Panc1 (cell line): ENCODE measurements around the gene PKP4. TPM values are rescaled to one million over a fixed set of nuclear protein-coding genes. Genes with fewer than 3 reads are reported as not detected.

Experiments used
- ATAC-seq: fragments of 200-7000 bp; cut with Tn5 transposase; 2 replicates; pipeline ENCODE4 v1.9.1; 2020; ENCODE audit warnings: mild to moderate bottlenecking, moderate library complexity
- BruUV-seq: library from RNA; stranded (reverse); fragments of 400-500 nt; replicated peaks from 2 replicates; lab custom pipeline; 2021; lab: Mats Ljungman, UMichigan
- CTCF ChIA-PET: fragments of 300-600 bp; sonication (Branson Sonifier 250); formaldehyde crosslinking; loops from one replicate; lab custom pipeline; 2022; ENCODE audit warnings: antibody characterized with exemption; lab: Charles Lee
- POLR2A ChIA-PET: fragments of 300-600 bp; sonication (Branson Sonifier 250); formaldehyde crosslinking; loops from one replicate; lab custom pipeline; 2022; ENCODE audit warnings: antibody characterized with exemption; lab: Charles Lee
- DNase-seq: peaks from one replicate; pipeline ENCODE4 v3.0.0-alpha.2; 2010; ENCODE audit warnings: low read depth, low spot score
- H3K27ac ChIP-seq: 2 replicates; pipeline ENCODE4 v1.5.1; 2011; ENCODE audit warnings: mild to moderate bottlenecking, low read length, inconsistent platforms
- H3K27me3 ChIP-seq: fragments of 200-500 bp; sonication (Bioruptor generic); 2 replicates; pipeline ENCODE4 v1.6.0; 2014; ENCODE audit warnings: low read length, inconsistent platforms; ENCODE audit not compliant: control insufficient read depth, insufficient read depth
- H3K36me3 ChIP-seq: fragments of 200-500 bp; sonication (Bioruptor generic); 2 replicates; pipeline ENCODE4 v1.5.1; 2014; ENCODE audit warnings: inconsistent platforms, mild to moderate bottlenecking, low read length, moderate library complexity; ENCODE audit not compliant: control insufficient read depth, insufficient read depth
- H3K4me1 ChIP-seq: 2 replicates; pipeline ENCODE4 v1.5.1; 2011; ENCODE audit warnings: inconsistent platforms, mild to moderate bottlenecking, low read length, moderate library complexity; ENCODE audit not compliant: control insufficient read depth, insufficient read depth
- H3K4me3 ChIP-seq, 2 experiments: 2 replicates each; pipeline ENCODE4 v1.5.1; 2011 to 2012; ENCODE audit warnings: low read depth in 2 of 2, low read length in 2 of 2, mild to moderate bottlenecking in 2 of 2, inconsistent platforms in 1 of 2, moderate library complexity in 1 of 2
- H3K9me3 ChIP-seq: fragments of 200-500 bp; sonication (Bioruptor generic); 2 replicates; pipeline ENCODE4 v1.5.1; 2014; ENCODE audit warnings: low read depth, mild to moderate bottlenecking, inconsistent platforms, low read length, moderate library complexity; ENCODE audit not compliant: control insufficient read depth, insufficient read depth
- POLR2AphosphoS5 ChIP-seq: IDR thresholded peaks from 2 replicates; pipeline ENCODE4 v1.6.1; 2012; ENCODE audit warnings: mild to moderate bottlenecking, low read depth, low read length, moderate library complexity
- REST ChIP-seq, 2 experiments: IDR thresholded peaks; 2 replicates each; pipeline ENCODE4 v1.6.1; 2011 to 2012; ENCODE audit warnings: low read depth in 2 of 2, control low read depth in 1 of 2, low read length in 1 of 2, mild to moderate bottlenecking in 1 of 2, moderate library complexity in 1 of 2; ENCODE audit not compliant: insufficient read depth in 1 of 2
- SIN3A ChIP-seq: IDR thresholded peaks from 2 replicates; pipeline ENCODE4 v1.6.1; 2012; ENCODE audit warnings: low read depth, mild to moderate bottlenecking, low read length, moderate library complexity, borderline replicate concordance; ENCODE audit not compliant: insufficient read depth
- TCF7L2 ChIP-seq: IDR thresholded peaks from 2 replicates; pipeline ENCODE4 v1.6.1; 2011; ENCODE audit warnings: mild to moderate bottlenecking, low read depth, low read length, inconsistent platforms
- in situ Hi-C: cut with HindIII; loops from 2 replicates; pipeline ENCODE4 v1.10.0; 2016; ENCODE audit warnings: low sequenced_read_pairs, low pct_unique_long_range_greater_than_20kb
- intact Hi-C: fragments of 100-400 bp; cut with micrococcal nuclease; formaldehyde crosslinking; loops from one replicate; pipeline ENCODE4 v1.10.0; 2022; ENCODE audit not compliant: unreplicated experiment
- total RNA-seq: library from RNA; stranded (reverse); gene quantifications from one replicate; pipeline ENCODE4 v1.2.1, GENCODE V29; 2021; ENCODE audit not compliant: unreplicated experiment
- TF ChIP-seq, protein P1 (sequence below): fragments of 450-650 bp; IDR thresholded peaks from 2 replicates; pipeline ENCODE4 v1.5.1; 2017; ENCODE audit warnings: mild to moderate bottlenecking

Gene PKP4
- total RNA-seq, 1 experiment from 2014 or later = 81.7 TPM

GRCh38 chr2:158634627-158635026, 177.9 kb downstream of the PKP4 start:
- no TSS peak for BruUV-seq
- ATAC-seq = no peak

DNA sequence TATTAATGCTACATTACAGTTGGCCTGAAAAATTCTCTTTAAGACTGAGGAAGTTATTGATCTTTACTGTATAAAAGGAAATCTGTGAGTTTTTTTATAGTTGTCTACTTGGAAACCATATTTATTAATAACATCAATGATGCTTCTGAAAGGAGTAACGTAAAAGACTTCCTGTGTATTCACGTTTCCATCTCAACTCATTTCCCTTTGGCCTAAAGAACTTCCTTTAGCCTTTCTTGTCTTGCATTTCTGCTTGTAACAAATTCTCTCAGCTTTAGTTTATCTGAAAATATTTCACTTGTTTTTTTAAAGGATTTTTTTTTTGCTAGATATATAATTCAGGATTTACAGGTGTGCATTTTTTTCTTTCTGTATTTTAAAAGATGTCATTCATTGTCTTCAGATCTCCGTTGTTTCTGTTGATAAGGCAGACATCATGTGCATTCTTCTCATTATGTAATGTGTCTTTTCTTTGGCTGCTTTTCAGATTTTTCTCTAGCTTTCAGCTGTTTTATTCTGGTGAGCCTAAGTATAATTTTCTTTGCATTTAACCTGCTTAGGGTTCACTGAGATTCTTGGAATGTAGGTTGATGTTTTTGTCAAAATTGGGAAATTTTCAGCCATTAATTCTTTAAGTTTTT, 179.3 kb downstream of the PKP4 start:
- Histone ChIP-seq H3K4me1 (no peaks in the 10 kb centered on the region), H3K4me3 (no peak overlapping the region), H3K36me3 (peaks cover 15% of the 10 kb centered on the region), H3K9me3 (no peaks in the 10 kb centered on the region), H3K27me3 (no peaks in the 10 kb centered on the region), H3K27ac (no peak overlapping the region)
- BruUV-seq = no TSS peak
- in situ Hi-C loops (no loop called here), intact Hi-C loops (no loop called here)
- DNase-seq = no peak
- ChIA-PET CTCF (no interaction called here), POLR2A (no interaction called here)
- TF ChIP-seq REST (IDR thresholded peaks at IDR 0.05; ENCODE audit: insufficient read depth in 1 of 2, low read depth in 2 of 2, low read length in 1 of 2) (no peak), SIN3A (no peak), TCF7L2 (no peak), POLR2AphosphoS5 (no peak)
- TF ChIP-seq, protein P1, sequence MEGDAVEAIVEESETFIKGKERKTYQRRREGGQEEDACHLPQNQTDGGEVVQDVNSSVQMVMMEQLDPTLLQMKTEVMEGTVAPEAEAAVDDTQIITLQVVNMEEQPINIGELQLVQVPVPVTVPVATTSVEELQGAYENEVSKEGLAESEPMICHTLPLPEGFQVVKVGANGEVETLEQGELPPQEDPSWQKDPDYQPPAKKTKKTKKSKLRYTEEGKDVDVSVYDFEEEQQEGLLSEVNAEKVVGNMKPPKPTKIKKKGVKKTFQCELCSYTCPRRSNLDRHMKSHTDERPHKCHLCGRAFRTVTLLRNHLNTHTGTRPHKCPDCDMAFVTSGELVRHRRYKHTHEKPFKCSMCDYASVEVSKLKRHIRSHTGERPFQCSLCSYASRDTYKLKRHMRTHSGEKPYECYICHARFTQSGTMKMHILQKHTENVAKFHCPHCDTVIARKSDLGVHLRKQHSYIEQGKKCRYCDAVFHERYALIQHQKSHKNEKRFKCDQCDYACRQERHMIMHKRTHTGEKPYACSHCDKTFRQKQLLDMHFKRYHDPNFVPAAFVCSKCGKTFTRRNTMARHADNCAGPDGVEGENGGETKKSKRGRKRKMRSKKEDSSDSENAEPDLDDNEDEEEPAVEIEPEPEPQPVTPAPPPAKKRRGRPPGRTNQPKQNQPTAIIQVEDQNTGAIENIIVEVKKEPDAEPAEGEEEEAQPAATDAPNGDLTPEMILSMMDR = no peak
- ATAC-seq = no peak

More at GRCh38 chr2:158634627-158635026, 177.9 kb downstream of the PKP4 start:
- CTCF ChIA-PET = no interaction called here
- intact Hi-C loops = no loop called here
- TF ChIP-seq TCF7L2 (no peak), POLR2AphosphoS5 (no peak), SIN3A (no peak), REST (IDR thresholded peaks at IDR 0.05; ENCODE audit: insufficient read depth in 1 of 2, low read depth in 2 of 2, low read length in 1 of 2) (no peak)
- TF ChIP-seq, protein P1 = no peak
- no peak for DNase-seq
- POLR2A ChIA-PET = interaction anchor here (0.6 kb wide), 1 partner anchor 16 kb away, joined by 4 read pairs; no protein-coding TSS in a partner anchor
- in situ Hi-C loops = no loop called here
- H3K4me3 ChIP-seq = no peak overlapping the region
- no peak overlapping the region for H3K27ac ChIP-seq
- no peaks in the 10 kb centered on the region for H3K4me1 ChIP-seq
- H3K36me3 ChIP-seq = peaks cover 15% of the 10 kb centered on the region
- no peaks in the 10 kb centered on the region for H3K27me3 ChIP-seq
- H3K9me3 ChIP-seq = no peaks in the 10 kb centered on the region
